ENCODE data around the gene HOOK2. TPM values are rescaled to one million over a fixed set of nuclear protein-coding genes. Genes with fewer than 3 reads are reported as not detected.
"Not testable (repeated sequence)": the region's sequence is repeated elsewhere in the genome, so short reads cannot be mapped to it uniquely, and the experiment has no call there.

HOOK2 gene
- total RNA-seq, 1 donor from 2014 or later, result 39.6 TPM

DNA sequence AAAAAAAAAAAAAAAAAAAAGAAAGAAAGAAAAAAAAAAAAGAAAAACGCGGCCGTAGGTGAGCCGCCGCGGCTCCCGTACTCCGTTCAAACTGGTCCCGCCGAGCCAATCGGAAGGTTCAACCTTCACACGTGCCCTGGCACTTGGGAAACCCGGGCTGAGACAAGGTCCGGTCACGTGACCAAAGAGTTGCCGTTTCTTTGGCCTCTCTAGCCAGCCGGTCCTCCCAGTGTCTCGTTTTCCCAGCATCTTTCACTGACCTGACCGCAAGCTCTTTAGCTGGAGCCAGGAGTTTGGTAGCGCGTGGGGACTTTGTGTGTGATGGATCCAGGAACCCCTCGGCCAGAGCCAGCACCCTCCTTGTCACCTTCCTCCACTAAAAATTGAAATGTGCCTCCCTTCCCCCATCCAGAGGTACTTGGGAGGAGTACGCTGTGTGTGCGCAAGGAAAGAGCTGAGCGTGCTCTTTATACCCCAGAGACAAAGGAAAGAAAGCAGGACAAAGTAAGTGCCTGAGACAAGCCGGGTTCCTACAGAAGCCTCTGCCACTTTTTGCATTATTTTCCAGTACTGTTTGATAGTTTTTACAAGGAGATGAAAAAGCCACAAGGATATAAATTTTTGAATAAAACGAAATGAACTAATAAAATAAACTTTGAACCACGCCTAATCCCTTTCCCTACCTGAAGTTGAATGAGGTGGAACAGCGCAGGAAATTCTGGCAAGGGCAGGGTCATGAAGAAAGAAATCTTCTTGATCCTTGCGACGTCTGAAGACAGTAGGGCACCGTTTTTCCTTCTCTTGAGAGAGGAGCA, 52.6 kb downstream of the HOOK2 start:
- peak; percentile 100 for DNase-seq (ENCODE audit: low read depth)

DNA sequence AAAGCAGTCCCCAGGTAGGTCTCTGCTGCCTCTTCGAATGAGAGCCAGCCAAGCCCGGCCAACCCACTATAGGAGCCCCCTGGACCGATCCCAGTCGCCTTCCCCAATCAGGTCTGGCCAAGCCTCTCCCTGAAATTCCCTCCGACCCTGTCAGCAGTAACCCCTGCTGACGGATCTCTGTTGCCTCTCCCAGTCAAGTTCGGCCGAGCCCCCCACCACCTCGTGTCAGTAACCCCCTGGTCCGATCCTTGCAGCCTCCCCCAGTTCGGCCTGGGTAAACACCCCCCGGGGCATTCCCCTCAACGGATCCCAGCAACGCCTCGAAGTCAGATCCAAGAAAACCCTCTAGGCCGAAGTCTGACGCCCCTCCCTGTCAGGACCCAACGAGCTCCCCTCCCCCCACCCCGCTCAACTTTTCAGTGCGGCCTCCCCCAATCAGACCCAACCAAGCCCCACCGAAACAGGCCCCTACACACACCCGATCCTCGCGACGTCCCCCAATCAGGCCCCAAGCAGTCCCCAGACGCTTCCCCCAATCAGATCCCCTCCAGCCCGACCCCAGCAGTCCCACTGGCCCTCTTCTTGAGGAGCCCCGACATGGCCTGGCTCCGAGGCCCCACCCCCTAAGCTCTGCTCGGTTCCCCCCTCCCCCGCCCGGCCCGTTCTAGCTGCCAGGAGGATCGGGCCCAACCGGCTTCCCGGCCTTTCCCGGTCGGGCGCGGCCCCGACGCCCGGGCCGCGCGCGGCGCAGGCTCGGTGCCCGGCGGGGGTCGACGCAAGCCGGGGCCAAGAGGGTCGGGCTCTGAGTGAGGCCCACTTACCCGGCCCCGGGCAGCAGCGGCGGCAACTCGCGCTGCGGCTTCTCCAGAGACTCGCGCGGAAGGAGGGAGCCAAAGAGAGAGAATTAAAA, 53.4 kb downstream of the HOOK2 start:
- DNase-seq (ENCODE audit: low read depth), result peak; percentile 69

DNA sequence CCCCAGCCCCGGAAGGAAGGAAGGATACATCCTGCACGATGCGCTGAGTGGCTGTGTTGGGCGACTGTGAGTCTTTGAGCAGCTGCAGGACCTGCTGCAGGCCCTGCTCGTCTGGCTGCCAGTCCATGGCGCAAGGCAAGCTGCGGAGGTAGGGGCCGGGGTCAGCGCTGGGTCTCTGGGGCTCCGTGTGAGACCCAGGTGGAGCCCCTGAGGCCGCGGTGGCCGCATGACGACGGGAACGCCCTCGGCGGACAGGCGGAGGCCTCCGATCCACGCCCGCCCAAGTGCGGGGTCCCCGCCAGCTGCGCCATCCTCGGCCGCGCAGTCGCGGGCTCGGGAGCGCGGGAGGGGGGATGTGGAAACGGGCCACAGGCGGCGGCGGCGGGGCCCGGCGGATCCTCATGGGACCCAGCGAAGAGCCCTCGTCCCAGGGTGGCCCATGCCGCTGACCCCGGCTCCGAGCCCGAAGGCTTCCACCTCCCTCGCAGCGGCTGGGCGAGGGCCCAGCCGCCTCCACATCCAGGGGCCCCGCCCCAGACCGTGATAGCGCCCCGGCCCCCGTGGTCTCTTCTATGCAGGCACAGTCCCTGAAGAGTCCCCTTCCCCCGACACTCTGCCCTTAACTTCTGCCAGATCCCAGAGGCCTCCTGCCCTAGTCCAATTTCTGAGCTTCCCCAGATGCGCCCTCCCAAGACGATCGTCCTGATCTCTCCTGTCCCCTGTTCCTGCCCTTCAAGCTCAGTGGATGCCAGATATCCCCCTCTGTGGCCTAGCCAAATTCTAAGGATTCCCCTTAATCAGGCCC, 54.3 kb downstream of the HOOK2 start:
- DNase-seq (ENCODE audit: low read depth), result peak; percentile 40

DNA sequence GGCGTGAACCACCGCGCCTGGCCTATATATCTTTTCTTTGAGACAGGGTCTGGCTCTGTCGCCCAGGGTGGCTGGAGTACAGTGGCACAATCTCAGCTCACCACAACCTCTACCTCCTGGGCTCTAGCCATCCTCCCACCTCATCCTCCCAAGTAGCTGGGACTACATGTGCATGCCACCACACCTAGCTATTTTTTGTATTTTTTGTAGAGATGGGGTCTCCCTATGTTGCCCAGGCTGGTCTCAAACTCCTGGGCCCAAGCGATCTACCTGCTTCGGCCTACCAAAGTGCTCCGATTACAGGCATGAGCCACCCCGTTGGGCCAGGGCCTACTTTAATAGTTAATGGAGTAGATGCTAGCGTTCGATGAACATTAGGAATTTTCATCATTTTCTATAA, 55.1 kb downstream of the HOOK2 start:
- no peak for DNase-seq (ENCODE audit: low read depth)

DNA sequence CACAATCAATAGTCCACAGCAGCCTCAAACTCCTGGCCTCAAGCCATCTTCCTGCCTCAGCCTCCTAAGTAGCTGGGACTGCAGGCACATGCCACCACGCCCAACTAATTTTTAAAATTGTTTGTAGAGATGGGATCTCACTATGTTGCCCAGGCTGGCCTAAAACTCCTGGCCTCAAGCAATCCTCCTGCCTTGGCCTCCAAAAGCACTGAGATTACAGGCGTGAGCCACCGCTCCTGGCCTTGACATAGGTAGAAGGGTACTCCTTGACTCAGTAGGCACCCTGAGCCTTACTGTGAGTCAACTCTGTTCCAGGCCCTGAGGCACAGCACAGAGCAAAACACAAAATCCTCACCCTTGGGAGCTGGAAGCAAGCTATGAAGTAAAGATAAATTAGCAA, 59.4 kb downstream of the HOOK2 start:
- no peak for DNase-seq (ENCODE audit: low read depth)

DNA sequence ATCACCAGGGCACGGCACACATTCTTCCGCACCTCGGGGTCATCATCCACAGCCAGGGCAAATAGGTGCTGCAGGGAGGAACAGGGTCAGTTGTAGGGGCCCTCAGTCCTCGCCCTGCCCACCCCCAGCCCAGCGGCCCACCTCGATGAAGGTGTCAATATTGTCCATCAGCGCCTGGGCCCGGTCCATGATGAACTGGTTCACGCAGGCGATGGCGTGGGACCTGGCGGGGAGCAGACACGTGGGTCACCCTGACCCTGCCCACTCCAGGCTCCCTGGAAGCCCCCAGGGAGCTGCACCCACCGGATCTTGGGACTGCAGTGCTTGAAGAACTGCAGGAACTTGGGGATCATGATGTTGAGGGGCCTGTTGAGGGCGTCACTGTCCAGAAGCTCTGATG, 60.2 kb downstream of the HOOK2 start:
- no peak for DNase-seq (ENCODE audit: low read depth)

DNA sequence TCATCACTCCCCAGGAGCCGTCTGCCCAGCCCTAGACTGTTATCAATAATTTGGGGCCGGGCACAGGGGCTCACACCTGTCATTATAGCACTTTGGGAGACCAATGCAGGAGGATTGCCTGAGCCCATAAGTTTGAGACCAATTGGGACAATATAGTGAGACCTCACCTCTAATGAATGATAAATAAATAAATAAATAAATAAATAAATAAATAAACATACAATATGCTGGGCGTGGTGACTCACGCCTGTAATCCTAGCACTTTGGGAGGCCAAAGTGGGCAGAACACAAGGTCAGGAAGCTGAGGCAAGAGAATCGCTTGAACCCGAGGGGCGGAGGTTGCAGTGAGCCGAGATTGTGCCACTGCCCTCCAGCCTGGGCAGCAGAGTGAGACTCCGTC, 62.0 kb downstream of the HOOK2 start:
- DNase-seq (ENCODE audit: low read depth), result not testable (repeated sequence)

Small RNA genes within 50 kb of the gene (microRNA-seq; reads per million reads assigned to microRNA genes)
- gene MIR5684, result not detected

Other genes starting within 250 kb of the HOOK2 start
- 5.8 and 6.0 TPM in 2 replicates for gene ZNF564, start 224.1 kb downstream of the HOOK2 start, total RNA-seq
- gene ZNF490, start 164.7 kb downstream of the HOOK2 start, total RNA-seq, result 5.8 and 8.6 TPM in 2 replicates
- 12.5 and 13.6 TPM in 2 replicates for gene ZNF791, start 164.6 kb downstream of the HOOK2 start, total RNA-seq
- gene MAN2B1, start 108.8 kb downstream of the HOOK2 start, total RNA-seq, result 50.7 and 52.0 TPM in 2 replicates
- gene WDR83, start 108.7 kb downstream of the HOOK2 start, total RNA-seq, result 10.2 and 10.5 TPM in 2 replicates
- 72.5 and 97.1 TPM in 2 replicates for gene DHPS, start 93.7 kb downstream of the HOOK2 start, total RNA-seq
- not detected in 2 replicates for gene GNG14, start 87.6 kb downstream of the HOOK2 start, total RNA-seq
- gene FBXW9, start 78.9 kb downstream of the HOOK2 start, total RNA-seq, result 11.9 and 12.2 TPM in 2 replicates
- gene TNPO2, start 51.6 kb downstream of the HOOK2 start, total RNA-seq, result 45.6 and 51.3 TPM in 2 replicates
- gene TRIR, start 40.9 kb downstream of the HOOK2 start, total RNA-seq, result 200 and 262 TPM in 2 replicates
- gene GET3, start 38.1 kb downstream of the HOOK2 start, total RNA-seq, result 73.1 and 96.8 TPM in 2 replicates
- 0.05 and 0.24 TPM in 2 replicates for gene BEST2, start 23.8 kb downstream of the HOOK2 start, total RNA-seq
- gene JUNB, start 15.9 kb upstream of the HOOK2 start, total RNA-seq, result 84.4 and 96.5 TPM in 2 replicates
- gene PRDX2, start 26.2 kb upstream of the HOOK2 start, total RNA-seq, result 109 and 130 TPM in 2 replicates
- gene THSD8, start 26.5 kb upstream of the HOOK2 start, total RNA-seq, result not detected in 2 replicates
- 3.5 and 4.3 TPM in 2 replicates for gene RNASEH2A, start 31.0 kb upstream of the HOOK2 start, total RNA-seq
- not detected in 2 replicates for gene RTBDN, start 59.0 kb upstream of the HOOK2 start, total RNA-seq
- gene MAST1, start 63.0 kb upstream of the HOOK2 start, total RNA-seq, result 0.42 TPM in 1 of 2 replicates, not detected in the other
- gene DNASE2, start 105.9 kb upstream of the HOOK2 start, total RNA-seq, result 21.3 and 22.3 TPM in 2 replicates
- not detected in 2 replicates for gene KLF1, start 111.6 kb upstream of the HOOK2 start, total RNA-seq
- gene GCDH, start 115.6 kb upstream of the HOOK2 start, total RNA-seq, result 32.8 and 42.3 TPM in 2 replicates
- gene SYCE2, start 143.7 kb upstream of the HOOK2 start, total RNA-seq, result 0.16 TPM in 1 of 2 replicates, not detected in the other
- 47.8 and 55.7 TPM in 2 replicates for gene FARSA, start 158.2 kb upstream of the HOOK2 start, total RNA-seq
- 890 and 1,463 TPM in 2 replicates for gene CALR, start 163.1 kb upstream of the HOOK2 start, total RNA-seq
- gene RAD23A, start 170.3 kb upstream of the HOOK2 start, total RNA-seq, result 199 and 236 TPM in 2 replicates
- gene GADD45GIP1, start 181.7 kb upstream of the HOOK2 start, total RNA-seq, result 44.6 and 58.1 TPM in 2 replicates
- not detected in 2 replicates for gene DAND5, start 194.0 kb upstream of the HOOK2 start, total RNA-seq
- 17.7 and 23.3 TPM in 2 replicates for gene NFIX, start 219.9 kb upstream of the HOOK2 start, total RNA-seq

Data from myocyte (in vitro differentiated cells).